Measurements from ENCODE around the gene KCNK10.

The KCNK10 gene

GRCh38 chr14:88242446-88242845 is 80.6 kb downstream of the KCNK10 start:
- Mint-ChIP-seq H3K4me1 (ENCODE audit: low read depth) (no peaks in the 10 kb centered on the region), H3K27ac (no peak overlapping the region), H3K36me3 (ENCODE audit: low read depth) (no peaks in the 10 kb centered on the region), H3K9me3 (no peaks in the 10 kb centered on the region), H3K27me3 (ENCODE audit: low read depth) (no peaks in the 10 kb centered on the region), H3K4me3 (no peak overlapping the region)

- Mint-ChIP-seq H3K4me1 (ENCODE audit: low read depth) (no peaks in the 10 kb centered on the region), H3K36me3 (ENCODE audit: low read depth) (no peaks in the 10 kb centered on the region), H3K9me3 (no peaks in the 10 kb centered on the region), H3K4me3 (no peak overlapping the region), H3K27ac (no peak overlapping the region), H3K27me3 (ENCODE audit: low read depth) (no peaks in the 10 kb centered on the region)
Observed at GRCh38 chr14:88241810-88242209, 81.3 kb downstream of the KCNK10 start.

GRCh38 chr14:88234442-88234841 is 88.6 kb downstream of the KCNK10 start:
- H3K27me3 Mint-ChIP-seq (ENCODE audit: low read depth), result peaks cover 24% of the 10 kb centered on the region
- no peaks in the 10 kb centered on the region for H3K9me3 Mint-ChIP-seq
- H3K4me1 Mint-ChIP-seq (ENCODE audit: low read depth), result no peaks in the 10 kb centered on the region
- no peak overlapping the region for H3K4me3 Mint-ChIP-seq
- H3K27ac Mint-ChIP-seq, result no peak overlapping the region
- H3K36me3 Mint-ChIP-seq (ENCODE audit: low read depth), result no peaks in the 10 kb centered on the region

DNA sequence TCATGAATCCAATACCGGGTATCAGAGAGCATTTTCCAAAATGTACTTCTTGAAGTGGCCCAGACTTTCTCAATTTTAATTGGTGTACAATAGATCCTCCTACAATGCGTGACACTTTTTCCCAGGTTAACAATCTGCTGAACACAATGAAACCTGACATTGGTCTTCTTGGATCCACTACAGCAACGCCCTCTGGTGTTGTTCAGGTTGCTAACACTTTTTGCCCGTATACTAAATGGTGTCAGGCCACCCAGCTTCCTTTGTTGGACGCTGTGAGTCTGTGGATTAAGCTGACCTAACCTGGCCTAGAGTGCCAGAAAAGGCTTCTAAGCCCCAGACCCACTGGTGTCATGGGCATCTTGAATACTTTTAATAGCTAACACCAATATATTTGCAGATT is 89.2 kb downstream of the KCNK10 start:
- H3K9me3 Mint-ChIP-seq, result no peaks in the 10 kb centered on the region
- H3K4me3 Mint-ChIP-seq, result no peak overlapping the region
- no peaks in the 10 kb centered on the region for H3K4me1 Mint-ChIP-seq (ENCODE audit: low read depth)
- no peaks in the 10 kb centered on the region for H3K36me3 Mint-ChIP-seq (ENCODE audit: low read depth)
- H3K27ac Mint-ChIP-seq, result no peak overlapping the region
- H3K27me3 Mint-ChIP-seq (ENCODE audit: low read depth), result peaks cover 24% of the 10 kb centered on the region

DNA sequence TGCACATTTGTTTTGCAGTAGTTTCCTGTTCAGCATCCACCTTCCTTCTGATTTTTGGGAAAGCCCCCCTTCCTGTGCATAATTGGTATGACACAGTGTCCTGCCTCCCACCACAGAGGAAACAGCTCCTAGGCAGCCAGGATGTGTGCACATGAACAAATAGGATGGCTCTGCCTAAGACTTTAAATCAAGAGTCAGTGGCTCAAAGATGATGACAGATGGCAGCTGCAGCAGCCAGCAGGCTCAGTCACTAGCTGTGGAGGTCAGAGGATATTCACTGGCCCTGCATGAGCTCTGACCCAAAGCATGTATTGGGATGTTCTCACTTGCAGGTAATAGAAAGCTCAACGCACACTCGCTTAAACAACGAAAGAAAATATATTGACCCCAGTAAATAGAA is 90.3 kb downstream of the KCNK10 start:
- H3K9me3 Mint-ChIP-seq, result no peaks in the 10 kb centered on the region
- no peaks in the 10 kb centered on the region for H3K4me1 Mint-ChIP-seq (ENCODE audit: low read depth)
- H3K36me3 Mint-ChIP-seq (ENCODE audit: low read depth), result no peaks in the 10 kb centered on the region
- peaks cover 24% of the 10 kb centered on the region for H3K27me3 Mint-ChIP-seq (ENCODE audit: low read depth)
- no peak overlapping the region for H3K27ac Mint-ChIP-seq
- no peak overlapping the region for H3K4me3 Mint-ChIP-seq

DNA sequence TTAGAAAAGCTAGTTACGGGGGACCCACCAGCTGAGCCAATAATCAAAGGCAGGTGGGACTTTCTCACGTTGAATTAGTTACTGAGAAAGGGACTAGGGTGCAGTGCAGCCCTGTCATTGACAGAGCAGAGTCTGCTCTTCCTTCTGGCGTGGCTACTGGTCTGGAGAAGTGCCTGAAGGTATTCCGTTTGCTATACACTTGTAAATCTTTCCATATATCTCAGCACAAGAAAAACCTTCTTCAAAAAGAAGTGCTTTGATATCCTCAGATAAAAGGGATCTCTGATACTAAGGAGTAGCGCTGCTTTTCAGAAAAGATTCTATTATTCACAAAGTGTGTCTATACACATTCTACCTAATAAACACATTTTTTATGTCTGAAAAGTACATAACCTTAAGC is 91.5 kb downstream of the KCNK10 start:
- Mint-ChIP-seq H3K9me3 (no peaks in the 10 kb centered on the region), H3K27ac (no peak overlapping the region), H3K4me1 (ENCODE audit: low read depth) (no peaks in the 10 kb centered on the region), H3K27me3 (ENCODE audit: low read depth) (peaks cover 24% of the 10 kb centered on the region), H3K36me3 (ENCODE audit: low read depth) (no peaks in the 10 kb centered on the region), H3K4me3 (no peak overlapping the region)

- peaks cover 14% of the 10 kb centered on the region for H3K27me3 Mint-ChIP-seq (ENCODE audit: low read depth)
- H3K27ac Mint-ChIP-seq, result no peak overlapping the region
- peaks cover 5% of the 10 kb centered on the region for H3K9me3 Mint-ChIP-seq
- no peaks in the 10 kb centered on the region for H3K36me3 Mint-ChIP-seq (ENCODE audit: low read depth)
- no peak overlapping the region for H3K4me3 Mint-ChIP-seq
- no peaks in the 10 kb centered on the region for H3K4me1 Mint-ChIP-seq (ENCODE audit: low read depth)
Observed at GRCh38 chr14:88229428-88229827, 93.6 kb downstream of the KCNK10 start.

- H3K27ac Mint-ChIP-seq, result no peak overlapping the region
- peaks cover 6% of the 10 kb centered on the region for H3K27me3 Mint-ChIP-seq (ENCODE audit: low read depth)
- H3K4me1 Mint-ChIP-seq (ENCODE audit: low read depth), result no peaks in the 10 kb centered on the region
- peaks cover 12% of the 10 kb centered on the region for H3K9me3 Mint-ChIP-seq
- H3K4me3 Mint-ChIP-seq, result no peak overlapping the region
- H3K36me3 Mint-ChIP-seq (ENCODE audit: low read depth), result no peaks in the 10 kb centered on the region
Observed at GRCh38 chr14:88228522-88229236, 94.4 kb downstream of the KCNK10 start.

- H3K4me3 Mint-ChIP-seq, result no peak overlapping the region
- H3K9me3 Mint-ChIP-seq, result peaks cover 22% of the 10 kb centered on the region
- no peak overlapping the region for H3K27ac Mint-ChIP-seq
- no peaks in the 10 kb centered on the region for H3K36me3 Mint-ChIP-seq (ENCODE audit: low read depth)
- H3K27me3 Mint-ChIP-seq (ENCODE audit: low read depth), result peaks cover 3% of the 10 kb centered on the region
- H3K4me1 Mint-ChIP-seq (ENCODE audit: low read depth), result no peaks in the 10 kb centered on the region
Observed at GRCh38 chr14:88227693-88228092, 95.4 kb downstream of the KCNK10 start.

- no peaks in the 10 kb centered on the region for H3K36me3 Mint-ChIP-seq (ENCODE audit: low read depth)
- H3K27ac Mint-ChIP-seq, result no peak overlapping the region
- H3K27me3 Mint-ChIP-seq (ENCODE audit: low read depth), result peaks cover 3% of the 10 kb centered on the region
- no peak overlapping the region for H3K4me3 Mint-ChIP-seq
- peaks cover 32% of the 10 kb centered on the region for H3K9me3 Mint-ChIP-seq
- H3K4me1 Mint-ChIP-seq (ENCODE audit: low read depth), result no peaks in the 10 kb centered on the region
Observed at GRCh38 chr14:88225721-88226120, 97.3 kb downstream of the KCNK10 start.

GRCh38 chr14:88218119-88218915 is 104.8 kb downstream of the KCNK10 start:
- Mint-ChIP-seq H3K27ac (no peak overlapping the region), H3K36me3 (ENCODE audit: low read depth) (no peaks in the 10 kb centered on the region), H3K4me3 (no peak overlapping the region), H3K27me3 (ENCODE audit: low read depth) (no peaks in the 10 kb centered on the region), H3K9me3 (peaks cover 20% of the 10 kb centered on the region), H3K4me1 (ENCODE audit: low read depth) (no peaks in the 10 kb centered on the region)

- Mint-ChIP-seq H3K36me3 (ENCODE audit: low read depth) (no peaks in the 10 kb centered on the region), H3K27ac (no peak overlapping the region), H3K9me3 (no peaks in the 10 kb centered on the region), H3K4me3 (no peak overlapping the region), H3K4me1 (ENCODE audit: low read depth) (no peaks in the 10 kb centered on the region), H3K27me3 (ENCODE audit: low read depth) (no peaks in the 10 kb centered on the region)
Observed at GRCh38 chr14:88212691-88213090, 110.4 kb downstream of the KCNK10 start.

GRCh38 chr14:88210426-88210825 is 112.6 kb downstream of the KCNK10 start:
- Mint-ChIP-seq H3K4me1 (ENCODE audit: low read depth) (no peaks in the 10 kb centered on the region), H3K27ac (no peak overlapping the region), H3K4me3 (no peak overlapping the region), H3K27me3 (ENCODE audit: low read depth) (no peaks in the 10 kb centered on the region), H3K9me3 (no peaks in the 10 kb centered on the region), H3K36me3 (ENCODE audit: low read depth) (no peaks in the 10 kb centered on the region)

DNA sequence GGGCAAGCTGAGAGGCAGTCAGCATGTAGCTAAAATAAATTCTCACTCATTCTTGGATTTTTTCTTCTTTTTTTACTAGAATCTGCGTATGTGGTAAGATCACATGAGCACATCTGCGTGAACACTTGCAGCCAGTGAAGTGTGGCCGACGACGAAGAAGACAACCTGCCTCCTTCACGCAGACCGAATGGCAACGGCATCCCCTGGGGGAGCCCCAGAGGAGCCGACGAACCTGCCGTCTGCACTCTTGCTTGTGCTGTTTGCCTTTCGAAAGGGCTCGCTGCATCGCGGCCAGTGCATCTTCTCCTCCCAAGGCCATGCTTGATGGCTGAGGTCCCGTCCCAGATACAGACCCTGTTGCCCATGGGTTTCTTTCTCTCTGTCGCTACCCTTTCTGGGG is 113.8 kb downstream of the KCNK10 start:
- H3K36me3 Mint-ChIP-seq (ENCODE audit: low read depth), result no peaks in the 10 kb centered on the region
- H3K27me3 Mint-ChIP-seq (ENCODE audit: low read depth), result no peaks in the 10 kb centered on the region
- no peak overlapping the region for H3K27ac Mint-ChIP-seq
- H3K4me3 Mint-ChIP-seq, result no peak overlapping the region
- H3K9me3 Mint-ChIP-seq, result no peaks in the 10 kb centered on the region
- no peaks in the 10 kb centered on the region for H3K4me1 Mint-ChIP-seq (ENCODE audit: low read depth)

GRCh38 chr14:88208858-88209257 is 114.2 kb downstream of the KCNK10 start:
- no peaks in the 10 kb centered on the region for H3K4me1 Mint-ChIP-seq (ENCODE audit: low read depth)
- H3K27ac Mint-ChIP-seq, result no peak overlapping the region
- no peaks in the 10 kb centered on the region for H3K36me3 Mint-ChIP-seq (ENCODE audit: low read depth)
- H3K9me3 Mint-ChIP-seq, result no peaks in the 10 kb centered on the region
- H3K27me3 Mint-ChIP-seq (ENCODE audit: low read depth), result no peaks in the 10 kb centered on the region
- no peak overlapping the region for H3K4me3 Mint-ChIP-seq
